Measurements from ENCODE around the gene TMEM135.

Gene TMEM135

GRCh38 chr11:87037450-87038234 lies at the start of gene TMEM135:
TMEM135 (plus strand) TSS chr11:87037934; CDS start chr11:87038046, 112 bp downstream.
- H4K20me1 ChIP-seq (ENCODE audit: low read depth, low read length), result no peaks in the 10 kb centered on the region
- H3K36me3 ChIP-seq (ENCODE audit: low read length), result no peaks in the 10 kb centered on the region
- peak within 1 kb of the TSS; percentile 53 for H3K27ac ChIP-seq (ENCODE audit: low read depth, low read length)
- peaks cover 41% of the 10 kb centered on the region; the same call in 1 of the 2 replicates for H3K79me2 ChIP-seq (ENCODE audit: insufficient read depth, low read length)
- peak within 1 kb of the TSS; percentile 87 for H3K9ac ChIP-seq (ENCODE audit: low read length)
- H3F3A ChIP-seq (ENCODE audit: insufficient read depth), result no peaks in the 10 kb centered on the region
- H3K4me3 ChIP-seq (ENCODE audit: insufficient read depth, low read length, poor library complexity, severe bottlenecking), result peak within 1 kb of the TSS; percentile 93
- H2AFZ ChIP-seq (ENCODE audit: low read depth, low read length, severe bottlenecking), result peak within 1 kb of the TSS; percentile 91
- peak within 1 kb of the TSS; percentile 63 for H3K4me2 ChIP-seq (ENCODE audit: low read depth, low read length, poor library complexity, severe bottlenecking)
- no peaks in the 10 kb centered on the region for H3K9me3 ChIP-seq (ENCODE audit: insufficient read depth, low read length)
- H3K27me3 ChIP-seq (ENCODE audit: low read length), result no peaks in the 10 kb centered on the region
- H3K9me2 ChIP-seq (replicated peaks; ENCODE audit: insufficient read depth, low read length), result no peaks in the 10 kb centered on the region
- no peak for TF ChIP-seq EZH2phosphoT487 (conservative IDR thresholded peaks at IDR 0.05; ENCODE audit: low read length)
- TF ChIP-seq, protein P1, sequence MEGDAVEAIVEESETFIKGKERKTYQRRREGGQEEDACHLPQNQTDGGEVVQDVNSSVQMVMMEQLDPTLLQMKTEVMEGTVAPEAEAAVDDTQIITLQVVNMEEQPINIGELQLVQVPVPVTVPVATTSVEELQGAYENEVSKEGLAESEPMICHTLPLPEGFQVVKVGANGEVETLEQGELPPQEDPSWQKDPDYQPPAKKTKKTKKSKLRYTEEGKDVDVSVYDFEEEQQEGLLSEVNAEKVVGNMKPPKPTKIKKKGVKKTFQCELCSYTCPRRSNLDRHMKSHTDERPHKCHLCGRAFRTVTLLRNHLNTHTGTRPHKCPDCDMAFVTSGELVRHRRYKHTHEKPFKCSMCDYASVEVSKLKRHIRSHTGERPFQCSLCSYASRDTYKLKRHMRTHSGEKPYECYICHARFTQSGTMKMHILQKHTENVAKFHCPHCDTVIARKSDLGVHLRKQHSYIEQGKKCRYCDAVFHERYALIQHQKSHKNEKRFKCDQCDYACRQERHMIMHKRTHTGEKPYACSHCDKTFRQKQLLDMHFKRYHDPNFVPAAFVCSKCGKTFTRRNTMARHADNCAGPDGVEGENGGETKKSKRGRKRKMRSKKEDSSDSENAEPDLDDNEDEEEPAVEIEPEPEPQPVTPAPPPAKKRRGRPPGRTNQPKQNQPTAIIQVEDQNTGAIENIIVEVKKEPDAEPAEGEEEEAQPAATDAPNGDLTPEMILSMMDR (IDR thresholded peaks at IDR 0.05; ENCODE audit: insufficient read depth, low read length, poor library complexity, severe bottlenecking), result no peak

DNA sequence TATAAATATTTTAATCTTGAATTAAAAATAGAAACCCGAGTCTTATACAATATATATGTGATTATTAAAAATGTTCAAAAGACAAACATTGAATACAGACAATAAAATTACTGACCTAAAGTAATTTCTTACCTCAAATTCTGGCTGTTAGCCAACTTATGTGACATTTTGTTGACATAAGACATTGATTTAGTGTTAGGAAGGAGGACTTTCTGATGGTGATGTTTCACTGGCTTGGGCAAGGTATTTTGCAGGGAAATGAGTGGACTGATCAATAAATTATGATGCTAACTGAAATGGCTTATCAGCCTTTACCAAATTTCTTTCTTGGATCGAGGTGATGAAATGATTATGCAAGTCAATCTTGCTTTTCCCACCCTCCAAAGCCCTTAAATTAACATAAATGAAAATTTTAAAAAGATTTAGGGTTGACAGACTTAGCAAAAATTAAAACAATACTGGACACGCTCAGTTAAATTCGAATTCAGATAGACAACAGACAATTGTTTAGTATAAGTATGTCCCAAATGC lies 49.3 kb upstream of the TMEM135 start:
- Histone ChIP-seq H3K27me3 (ENCODE audit: low read length) (no peaks in the 10 kb centered on the region), H3K9me2 (replicated peaks; ENCODE audit: insufficient read depth, low read length) (no peaks in the 10 kb centered on the region), H4K20me1 (ENCODE audit: low read depth, low read length) (no peaks in the 10 kb centered on the region), H3K27ac (ENCODE audit: low read depth, low read length) (no peak overlapping the region), H3K4me2 (ENCODE audit: low read depth, low read length, poor library complexity, severe bottlenecking) (no peak overlapping the region), H3F3A (ENCODE audit: insufficient read depth) (no peaks in the 10 kb centered on the region), H3K36me3 (ENCODE audit: low read length) (no peaks in the 10 kb centered on the region), H3K9me3 (ENCODE audit: insufficient read depth, low read length) (no peaks in the 10 kb centered on the region), H3K9ac (ENCODE audit: low read length) (no peak overlapping the region), H3K4me3 (ENCODE audit: insufficient read depth, low read length, poor library complexity, severe bottlenecking) (no peak overlapping the region), H3K79me2 (ENCODE audit: insufficient read depth, low read length) (no peaks in the 10 kb centered on the region), H2AFZ (ENCODE audit: low read depth, low read length, severe bottlenecking) (no peak overlapping the region)
- TF ChIP-seq, protein P1 (IDR thresholded peaks at IDR 0.05; ENCODE audit: insufficient read depth, low read length, poor library complexity, severe bottlenecking), result no peak
- no peak for TF ChIP-seq EZH2phosphoT487 (conservative IDR thresholded peaks at IDR 0.05; ENCODE audit: low read length)

DNA sequence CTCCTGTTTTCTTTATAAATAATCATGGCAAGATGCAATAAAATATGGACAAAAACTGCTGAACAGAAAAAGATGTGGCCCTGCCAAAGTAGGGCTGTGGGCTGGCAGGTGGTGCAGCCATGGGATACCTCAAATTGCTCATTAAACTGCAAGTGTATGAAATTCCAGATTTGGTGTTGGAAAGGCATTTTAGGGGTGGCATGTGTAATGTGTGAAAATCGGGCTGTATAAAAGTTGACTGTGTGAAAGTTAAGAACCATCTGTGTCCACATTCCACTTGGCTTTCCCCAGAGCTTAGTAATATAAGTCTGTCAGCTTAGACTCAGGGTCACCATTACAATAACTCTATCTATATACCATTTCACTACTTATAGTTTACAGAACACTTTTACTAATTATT lies 47.7 kb upstream of the TMEM135 start:
- no peak overlapping the region for H2AFZ ChIP-seq (ENCODE audit: low read depth, low read length, severe bottlenecking)
- H3K79me2 ChIP-seq (ENCODE audit: insufficient read depth, low read length), result no peaks in the 10 kb centered on the region
- no peaks in the 10 kb centered on the region for H3K27me3 ChIP-seq (ENCODE audit: low read length)
- H3K9ac ChIP-seq (ENCODE audit: low read length), result no peak overlapping the region
- H3K27ac ChIP-seq (ENCODE audit: low read depth, low read length), result no peak overlapping the region
- no peak overlapping the region for H3K4me3 ChIP-seq (ENCODE audit: insufficient read depth, low read length, poor library complexity, severe bottlenecking)
- H3K4me2 ChIP-seq (ENCODE audit: low read depth, low read length, poor library complexity, severe bottlenecking), result no peak overlapping the region
- no peaks in the 10 kb centered on the region for H3K36me3 ChIP-seq (ENCODE audit: low read length)
- TF ChIP-seq EZH2phosphoT487 (conservative IDR thresholded peaks at IDR 0.05; ENCODE audit: low read length), result no peak
- TF ChIP-seq, protein P1 (IDR thresholded peaks at IDR 0.05; ENCODE audit: insufficient read depth, low read length, poor library complexity, severe bottlenecking), result no peak
- no peaks in the 10 kb centered on the region for H4K20me1 ChIP-seq (ENCODE audit: low read depth, low read length)
- no peaks in the 10 kb centered on the region for H3F3A ChIP-seq (ENCODE audit: insufficient read depth)
- no peaks in the 10 kb centered on the region for H3K9me2 ChIP-seq (replicated peaks; ENCODE audit: insufficient read depth, low read length)
- H3K9me3 ChIP-seq (ENCODE audit: insufficient read depth, low read length), result no peaks in the 10 kb centered on the region
